ENCODE data around the gene TNKS1BP1.

Gene TNKS1BP1

GRCh38 chr11:57370251-57370650 lies 45.5 kb upstream of the TNKS1BP1 start:
- Histone ChIP-seq H3K9me3 (ENCODE audit: control insufficient read depth, insufficient read depth, low read length) (no peaks in the 10 kb centered on the region), H3K79me2 (ENCODE audit: control insufficient read depth, low read length) (no peaks in the 10 kb centered on the region), H3K4me2 (ENCODE audit: low read length) (no peak overlapping the region), H3K4me1 (ENCODE audit: control insufficient read depth, low read length) (no peaks in the 10 kb centered on the region), H3K4me3 (ENCODE audit: low read length) (no peak overlapping the region), H3K36me3 (ENCODE audit: control insufficient read depth, low read length) (no peaks in the 10 kb centered on the region), H3K27me3 (ENCODE audit: control insufficient read depth, low read length) (peaks cover 2% of the 10 kb centered on the region; the same call in 1 of the 2 replicates), H4K20me1 (ENCODE audit: control insufficient read depth, insufficient read depth, low read depth, low read length) (no peaks in the 10 kb centered on the region), H3K9me2 (replicated peaks; ENCODE audit: control insufficient read depth, low read length) (no peaks in the 10 kb centered on the region), H3F3A (ENCODE audit: control insufficient read depth, insufficient read depth) (no peaks in the 10 kb centered on the region), H3K27ac (ENCODE audit: low read depth, low read length) (no peak overlapping the region)
- TF ChIP-seq EZH2phosphoT487 (IDR thresholded peaks at IDR 0.05; ENCODE audit: borderline replicate concordance, low read length) (no peak), CTCF (IDR thresholded peaks at IDR 0.05; ENCODE audit: low read depth, low read length, poor library complexity, severe bottlenecking) (no peak)

GRCh38 chr11:57368845-57369232 lies 44.1 kb upstream of the TNKS1BP1 start:
- no peaks in the 10 kb centered on the region for H3K4me1 ChIP-seq (ENCODE audit: control insufficient read depth, low read length)
- no peak overlapping the region for H3K4me2 ChIP-seq (ENCODE audit: low read length)
- H3K4me3 ChIP-seq (ENCODE audit: low read length): no peak overlapping the region
- H3F3A ChIP-seq (ENCODE audit: control insufficient read depth, insufficient read depth): no peaks in the 10 kb centered on the region
- no peaks in the 10 kb centered on the region for H3K9me3 ChIP-seq (ENCODE audit: control insufficient read depth, insufficient read depth, low read length)
- H3K36me3 ChIP-seq (ENCODE audit: control insufficient read depth, low read length): no peaks in the 10 kb centered on the region
- no peaks in the 10 kb centered on the region for H3K9me2 ChIP-seq (replicated peaks; ENCODE audit: control insufficient read depth, low read length)
- H4K20me1 ChIP-seq (ENCODE audit: control insufficient read depth, insufficient read depth, low read depth, low read length): no peaks in the 10 kb centered on the region
- H3K27ac ChIP-seq (ENCODE audit: low read depth, low read length): no peak overlapping the region
- peaks cover 4% of the 10 kb centered on the region; the same call in 1 of the 2 replicates for H3K27me3 ChIP-seq (ENCODE audit: control insufficient read depth, low read length)
- no peaks in the 10 kb centered on the region for H3K79me2 ChIP-seq (ENCODE audit: control insufficient read depth, low read length)
- TF ChIP-seq CTCF (IDR thresholded peaks at IDR 0.05; ENCODE audit: low read depth, low read length, poor library complexity, severe bottlenecking): no peak
- TF ChIP-seq EZH2phosphoT487 (IDR thresholded peaks at IDR 0.05; ENCODE audit: borderline replicate concordance, low read length): no peak

GRCh38 chr11:57368106-57368844 lies 43.5 kb upstream of the TNKS1BP1 start:
- TF ChIP-seq CTCF (IDR thresholded peaks at IDR 0.05; ENCODE audit: low read depth, low read length, poor library complexity, severe bottlenecking): no peak
- no peak for TF ChIP-seq EZH2phosphoT487 (IDR thresholded peaks at IDR 0.05; ENCODE audit: borderline replicate concordance, low read length)
- no peaks in the 10 kb centered on the region for H4K20me1 ChIP-seq (ENCODE audit: control insufficient read depth, insufficient read depth, low read depth, low read length)
- H3K4me2 ChIP-seq (ENCODE audit: low read length): no peak overlapping the region
- no peaks in the 10 kb centered on the region for H3F3A ChIP-seq (ENCODE audit: control insufficient read depth, insufficient read depth)
- no peaks in the 10 kb centered on the region for H3K9me2 ChIP-seq (replicated peaks; ENCODE audit: control insufficient read depth, low read length)
- H3K27me3 ChIP-seq (ENCODE audit: control insufficient read depth, low read length): peaks cover 6% of the 10 kb centered on the region
- H3K27ac ChIP-seq (ENCODE audit: low read depth, low read length): no peak overlapping the region
- no peak overlapping the region for H3K4me3 ChIP-seq (ENCODE audit: low read length)
- H3K4me1 ChIP-seq (ENCODE audit: control insufficient read depth, low read length): no peaks in the 10 kb centered on the region
- H3K79me2 ChIP-seq (ENCODE audit: control insufficient read depth, low read length): no peaks in the 10 kb centered on the region
- no peaks in the 10 kb centered on the region for H3K36me3 ChIP-seq (ENCODE audit: control insufficient read depth, low read length)
- no peaks in the 10 kb centered on the region for H3K9me3 ChIP-seq (ENCODE audit: control insufficient read depth, insufficient read depth, low read length)
